ENCODE results near the gene PLCB1. TPM values are rescaled to one million over a fixed set of nuclear protein-coding genes. Genes with fewer than 3 reads are reported as not detected.

PLCB1 gene
- polyA plus RNA-seq, 1 donor (not counting 4 experiments of a cell fraction or from before 2014, with no cell fraction given): 0.37 TPM

DNA sequence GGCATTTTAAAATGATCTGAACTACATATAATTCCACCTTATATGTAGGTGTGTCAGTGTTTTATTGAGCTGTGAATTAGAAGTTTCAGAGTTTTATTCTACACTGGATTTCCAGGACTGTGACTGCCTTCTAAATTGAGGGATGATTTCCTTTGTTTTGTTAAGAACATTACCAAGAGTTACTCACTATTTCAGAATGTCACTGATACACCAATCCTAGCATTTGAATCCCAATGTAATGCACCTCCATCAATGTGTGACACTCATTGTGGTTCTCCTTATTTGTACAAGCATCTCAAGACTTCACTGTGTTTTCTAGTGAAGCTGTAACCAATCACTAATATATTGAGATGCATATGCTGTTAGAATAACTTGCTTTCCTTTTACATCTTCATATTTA, 86.8 kb downstream of the PLCB1 start:
- Histone ChIP-seq H3K9me3 (ENCODE audit: control insufficient read depth, low read depth, low read length) (no peaks in the 10 kb centered on the region), H3K79me2 (ENCODE audit: control insufficient read depth, insufficient read depth, low read length) (no peaks in the 10 kb centered on the region), H3K27ac (ENCODE audit: control insufficient read depth, insufficient read depth, low read length) (no peak overlapping the region), H3K4me1 (ENCODE audit: control insufficient read depth, extremely low read depth, insufficient read depth, low read length) (no peaks in the 10 kb centered on the region), H3K9ac (ENCODE audit: control insufficient read depth, extremely low read depth, insufficient read depth, low read length) (no peak overlapping the region), H3K4me2 (ENCODE audit: control insufficient read depth, extremely low read depth, insufficient read depth, low read depth, low read length) (no peak overlapping the region), H3K36me3 (ENCODE audit: control insufficient read depth in 2 of 2, extremely low read depth in 1 of 2, insufficient read depth in 2 of 2, low read length in 2 of 2) (no peaks in the 10 kb centered on the region), H2AFZ (ENCODE audit: control insufficient read depth, low read length) (no peak overlapping the region), H4K20me1 (ENCODE audit: control insufficient read depth, extremely low read depth, insufficient read depth, low read length) (no peaks in the 10 kb centered on the region), H3K9me1 (ENCODE audit: control insufficient read depth, extremely low read depth, insufficient read depth, low read length) (no peaks in the 10 kb centered on the region), H3K27me3 (ENCODE audit: control insufficient read depth, extremely low read depth, insufficient read depth, low read length) (no peaks in the 10 kb centered on the region), H3K4me3 (ENCODE audit: control insufficient read depth in 2 of 3, extremely low read depth in 1 of 3, insufficient read depth in 2 of 3, low read depth in 1 of 3, low read length in 3 of 3) (no peak overlapping the region)
- TF ChIP-seq, protein P1, sequence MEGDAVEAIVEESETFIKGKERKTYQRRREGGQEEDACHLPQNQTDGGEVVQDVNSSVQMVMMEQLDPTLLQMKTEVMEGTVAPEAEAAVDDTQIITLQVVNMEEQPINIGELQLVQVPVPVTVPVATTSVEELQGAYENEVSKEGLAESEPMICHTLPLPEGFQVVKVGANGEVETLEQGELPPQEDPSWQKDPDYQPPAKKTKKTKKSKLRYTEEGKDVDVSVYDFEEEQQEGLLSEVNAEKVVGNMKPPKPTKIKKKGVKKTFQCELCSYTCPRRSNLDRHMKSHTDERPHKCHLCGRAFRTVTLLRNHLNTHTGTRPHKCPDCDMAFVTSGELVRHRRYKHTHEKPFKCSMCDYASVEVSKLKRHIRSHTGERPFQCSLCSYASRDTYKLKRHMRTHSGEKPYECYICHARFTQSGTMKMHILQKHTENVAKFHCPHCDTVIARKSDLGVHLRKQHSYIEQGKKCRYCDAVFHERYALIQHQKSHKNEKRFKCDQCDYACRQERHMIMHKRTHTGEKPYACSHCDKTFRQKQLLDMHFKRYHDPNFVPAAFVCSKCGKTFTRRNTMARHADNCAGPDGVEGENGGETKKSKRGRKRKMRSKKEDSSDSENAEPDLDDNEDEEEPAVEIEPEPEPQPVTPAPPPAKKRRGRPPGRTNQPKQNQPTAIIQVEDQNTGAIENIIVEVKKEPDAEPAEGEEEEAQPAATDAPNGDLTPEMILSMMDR (optimal IDR thresholded peaks at IDR 0.05 in 1 of 3, IDR thresholded peaks at IDR 0.05 in 1 of 3, conservative IDR thresholded peaks at IDR 0.05 in 1 of 3; ENCODE audit: extremely low read depth in 1 of 3, insufficient read depth in 2 of 3, low read length in 3 of 3): no peak
- no peak for TF ChIP-seq EZH2 (IDR thresholded peaks at IDR 0.05; ENCODE audit: low read length)
- dilution Hi-C loops (cut with MboI; ENCODE audit: extremely low pct_ligation_motif_present, low sequenced_read_pairs): no loop called here
- FAIRE-seq: no peak
- no peak for DNase-seq (ENCODE audit: low read depth, low spot score)

DNA sequence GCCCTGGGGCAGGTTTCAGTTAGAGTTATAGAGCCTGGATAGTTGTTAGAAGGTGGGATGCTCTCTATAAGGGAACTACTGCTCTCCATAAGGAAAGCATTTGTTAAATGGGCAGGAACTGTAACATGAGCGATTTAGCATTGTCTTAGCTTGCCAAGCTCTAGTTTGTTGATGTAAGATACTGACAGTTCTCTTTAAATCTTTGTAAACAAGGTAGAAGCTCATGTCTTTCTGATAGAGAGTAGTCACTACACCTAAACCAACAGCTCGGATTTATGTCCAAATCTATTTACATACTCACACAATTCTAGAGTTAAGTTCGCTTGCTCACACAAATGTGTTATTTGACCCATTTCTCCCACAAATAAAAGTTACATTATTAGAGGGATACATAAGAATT, 87.3 kb downstream of the PLCB1 start:
- H3K79me2 ChIP-seq (ENCODE audit: control insufficient read depth, insufficient read depth, low read length): no peaks in the 10 kb centered on the region
- no peak overlapping the region for H3K4me3 ChIP-seq (ENCODE audit: control insufficient read depth in 2 of 3, extremely low read depth in 1 of 3, insufficient read depth in 2 of 3, low read depth in 1 of 3, low read length in 3 of 3)
- dilution Hi-C loops (cut with MboI; ENCODE audit: extremely low pct_ligation_motif_present, low sequenced_read_pairs): no loop called here
- no peaks in the 10 kb centered on the region for H3K36me3 ChIP-seq (ENCODE audit: control insufficient read depth in 2 of 2, extremely low read depth in 1 of 2, insufficient read depth in 2 of 2, low read length in 2 of 2)
- DNase-seq (ENCODE audit: low read depth, low spot score) (no peak), FAIRE-seq (no peak)
- TF ChIP-seq EZH2 (IDR thresholded peaks at IDR 0.05; ENCODE audit: low read length): no peak
- TF ChIP-seq, protein P1 (optimal IDR thresholded peaks at IDR 0.05 in 1 of 3, IDR thresholded peaks at IDR 0.05 in 1 of 3, conservative IDR thresholded peaks at IDR 0.05 in 1 of 3; ENCODE audit: extremely low read depth in 1 of 3, insufficient read depth in 2 of 3, low read length in 3 of 3): no peak
- H3K9ac ChIP-seq (ENCODE audit: control insufficient read depth, extremely low read depth, insufficient read depth, low read length): no peak overlapping the region
- no peaks in the 10 kb centered on the region for H3K4me1 ChIP-seq (ENCODE audit: control insufficient read depth, extremely low read depth, insufficient read depth, low read length)
- H3K27ac ChIP-seq (ENCODE audit: control insufficient read depth, insufficient read depth, low read length): no peak overlapping the region
- no peaks in the 10 kb centered on the region for H3K9me1 ChIP-seq (ENCODE audit: control insufficient read depth, extremely low read depth, insufficient read depth, low read length)
- H3K4me2 ChIP-seq (ENCODE audit: control insufficient read depth, extremely low read depth, insufficient read depth, low read depth, low read length): no peak overlapping the region
- no peaks in the 10 kb centered on the region for H4K20me1 ChIP-seq (ENCODE audit: control insufficient read depth, extremely low read depth, insufficient read depth, low read length)
- no peaks in the 10 kb centered on the region for H3K27me3 ChIP-seq (ENCODE audit: control insufficient read depth, extremely low read depth, insufficient read depth, low read length)
- no peaks in the 10 kb centered on the region for H3K9me3 ChIP-seq (ENCODE audit: control insufficient read depth, low read depth, low read length)
- no peak overlapping the region for H2AFZ ChIP-seq (ENCODE audit: control insufficient read depth, low read length)

All from keratinocyte (primary cell).